Adrenal gland (tissue), 12 donors: ENCODE measurements around the gene MRPL32. TPM values are rescaled to one million over a fixed set of nuclear protein-coding genes. Genes with fewer than 3 reads are reported as not detected.

ENCODE experiments used
- DNase-seq, 7 donors: peaks; one replicate each; pipeline ENCODE4 v3.0.0-alpha.2; 2019 to 2020
- H3K27ac ChIP-seq, 5 donors: fragments of 200-600 bp; sonication (generic) in 4 of 5; 1 replicate in 3 of 5; 2 replicates in 2 of 5; pipeline versions ENCODE4 v1.5.1 to v1.8.0; 2016 to 2020; ENCODE audit warnings: mild to moderate bottlenecking in 1 of 5
- H3K27me3 ChIP-seq: fragments of 200-600 bp; 2 replicates; pipeline ENCODE4 v1.8.0; 2021
- H3K36me3 ChIP-seq, 2 donors: fragments of 200-600 bp; replicated peaks in 1 of 2; 1 replicate in 1 of 2; 2 replicates in 1 of 2; pipeline versions ENCODE4 v1.5.1 to v1.8.0; 2018 to 2022
- H3K4me1 ChIP-seq, 2 donors: fragments of 200-600 bp; replicated peaks in 1 of 2; 1 replicate in 1 of 2; 2 replicates in 1 of 2; pipeline versions ENCODE4 v1.5.1 to v1.8.0; 2018 to 2021
- H3K4me3 ChIP-seq, 4 donors: fragments of 200-600 bp; sonication (generic) in 3 of 4; one replicate each; pipeline ENCODE4 v1.5.1; 2016 to 2018
- H3K9me3 ChIP-seq, 3 donors: fragments of 200-600 bp; sonication (generic) in 1 of 3; replicated peaks in 1 of 3; 1 replicate in 2 of 3; 2 replicates in 1 of 3; pipeline versions ENCODE4 v1.5.1 to v1.8.0; 2016 to 2021
- CTCF ChIP-seq, 6 experiments: fragments of 450-650 bp in 4 of 6; fragments of 200-600 bp in 2 of 6; sonication (generic) in 1 of 6; IDR thresholded peaks; 1 replicate in 5 of 6; 2 replicates in 1 of 6; pipeline versions ENCODE4 v1.5.1 to v1.8.0; 2016 to 2021; ENCODE audit warnings: antibody characterized with exemption in 6 of 6, mild to moderate bottlenecking in 2 of 6, moderate library complexity in 1 of 6
- POLR2A ChIP-seq, 2 donors: fragments of 450-650 bp; IDR thresholded peaks; one replicate each; pipeline ENCODE4 v1.6.1; 2017; ENCODE audit warnings: antibody characterized with exemption in 2 of 2, mild to moderate bottlenecking in 2 of 2, moderate library complexity in 1 of 2
- WGBS, 4 donors: extraction: QIAGEN DNeasy Blood & Tissue Kit in 2 of 4; methylation state at CpG; one replicate each; pipeline versions ENCODE4 v1.1.5 to v1.1.7; 2013 to 2017; 5-methylcytosine and 5-hydroxymethylcytosine counted together
- intact Hi-C, 2 donors: fragments of 100-400 bp; cut with DNase I; formaldehyde crosslinking; loops; one replicate each; pipeline versions ENCODE4 v1.14.1 to v1.15.0; 2022 to 2023
- polyA plus RNA-seq, 3 donors: library from polyadenylated mRNA; stranded (reverse); fragments of 200-250 nt in 2 of 3; fragments of 350-450 nt in 1 of 3; fragmentation: Illumina TruSeq in 1 of 3; extraction: RNeasy Lipid Tissue Mini Kit (QIAGEN cat#74804) in 1 of 3; gene quantifications; one replicate each; pipeline ENCODE4 v1.2.3, GENCODE V29; 2013 to 2014
- total RNA-seq, 9 donors: library from RNA; depleted of rRNA in 4 of 9; stranded (reverse); fragments of >200 nt in 4 of 9; fragments of 120-200 nt in 1 of 9; fragmentation: NEBNext Ultra II Directional in 1 of 9; extraction: Animal tissue kit (Norgen Biotek cat#: 25700) in 1 of 9; gene quantifications; one replicate each; pipeline versions ENCODE4 v1.1.0 to v1.2.4, GENCODE V29; 2013 to 2023
- donor health status: healthy with polysubstance abuse.
- donor health status: Bipolar disorder and iron deficiency.
- donor health status: DM: yes; HTN: yes; CAD: no.
- donor health status: DM: no; HTN: no; CAD: no.
- donor health status: DM: no; HTN: no; CAD: no.
- donor health status: DM: yes; HTN: yes; CAD: no.

The MRPL32 gene
- total and polyA plus RNA-seq, 12 donors = 56.9 to 174 (median 73.4) TPM

DNA sequence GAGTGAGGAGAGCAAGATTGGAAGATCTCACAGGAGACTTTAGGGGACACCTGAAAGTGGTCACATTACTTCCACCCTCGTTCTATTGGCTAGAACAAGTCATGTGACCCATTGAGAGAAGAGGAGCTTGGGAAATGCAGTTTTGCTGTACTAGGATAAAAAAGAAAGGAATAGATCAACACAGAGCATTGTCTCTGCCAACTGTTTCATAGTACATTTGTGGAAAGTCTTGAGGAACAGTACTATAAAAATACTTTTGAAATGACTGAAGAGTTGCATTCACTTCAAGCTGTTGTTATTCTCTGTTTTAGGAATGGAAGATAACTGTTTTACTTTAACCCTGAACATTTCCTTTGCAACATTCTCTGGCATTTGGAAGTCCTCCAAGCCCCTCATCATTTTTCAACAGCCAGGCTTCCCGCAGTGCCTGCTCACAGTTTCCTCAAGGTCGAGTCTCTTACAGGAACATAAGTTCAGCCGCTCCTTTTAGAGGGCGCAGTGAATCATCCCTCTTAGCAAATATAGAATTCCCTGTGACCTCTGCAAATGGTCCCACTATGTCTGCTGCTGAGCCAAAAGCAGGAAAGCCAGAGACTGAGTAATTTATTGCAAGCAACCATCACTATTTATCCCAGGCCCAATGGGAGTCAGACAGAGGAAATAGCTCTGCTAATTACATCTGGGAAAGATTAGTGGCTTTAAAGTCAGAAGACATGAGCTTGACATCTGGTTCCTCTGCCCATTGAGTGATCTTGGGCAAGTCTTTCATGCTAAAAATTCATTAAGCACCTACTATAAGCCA is 40.7 kb downstream of the MRPL32 start:
- H3K4me1 ChIP-seq = peaks cover 13 to 24% of the 10 kb centered on the region in 2 donors
- no peaks in the 10 kb centered on the region for H3K27me3 ChIP-seq
- H3K9me3 ChIP-seq = no peaks in the 10 kb centered on the region
- no peak for TF ChIP-seq CTCF (IDR thresholded peaks at IDR 0.05)
- no peak for TF ChIP-seq POLR2A (IDR thresholded peaks at IDR 0.05)
- peak overlapping the region; percentile 53 to 83 (median 68) for H3K27ac ChIP-seq
- H3K4me3 ChIP-seq = no peak overlapping the region
- H3K36me3 ChIP-seq = no peaks in the 10 kb centered on the region
- intact Hi-C loops = no loop called here
- 16 to 27% (median 20%) methylated on average over 5 of the region's 5 CpGs for WGBS, 4 donors
- DNase-seq = peak; percentile 75 to 93 (median 92)

DNA sequence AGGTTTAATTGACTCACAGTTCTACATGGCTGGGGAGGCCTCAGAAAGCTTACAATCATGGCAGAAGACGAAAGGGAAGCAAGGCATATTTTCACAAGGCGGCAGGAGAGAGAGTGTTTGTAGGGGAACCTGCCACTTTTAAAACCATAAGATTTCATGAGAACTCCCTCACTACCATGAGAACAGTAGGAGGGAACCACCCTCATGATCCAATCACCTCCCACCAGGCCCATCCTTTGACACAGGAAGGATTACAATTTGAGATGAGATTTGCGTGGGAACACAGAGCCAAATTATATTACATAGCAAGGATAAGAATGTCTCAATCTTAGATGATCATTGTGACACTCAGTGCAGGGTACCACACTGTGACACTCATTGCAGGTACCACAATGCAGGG is 44.2 kb downstream of the MRPL32 start:
- H3K27me3 ChIP-seq = no peaks in the 10 kb centered on the region
- H3K9me3 ChIP-seq = no peaks in the 10 kb centered on the region
- no peaks in the 10 kb centered on the region for H3K36me3 ChIP-seq
- TF ChIP-seq CTCF (IDR thresholded peaks at IDR 0.05) (no peak), POLR2A (IDR thresholded peaks at IDR 0.05) (no peak)
- no peak overlapping the region for H3K4me3 ChIP-seq
- no peak for DNase-seq
- no peak overlapping the region for H3K27ac ChIP-seq
- H3K4me1 ChIP-seq = peaks cover 13 to 29% of the 10 kb centered on the region in 2 donors
- intact Hi-C loops = no loop called here
- WGBS, 4 donors = 93 to 98% (median 95%) methylated on average over 3 of the region's 3 CpGs

DNA sequence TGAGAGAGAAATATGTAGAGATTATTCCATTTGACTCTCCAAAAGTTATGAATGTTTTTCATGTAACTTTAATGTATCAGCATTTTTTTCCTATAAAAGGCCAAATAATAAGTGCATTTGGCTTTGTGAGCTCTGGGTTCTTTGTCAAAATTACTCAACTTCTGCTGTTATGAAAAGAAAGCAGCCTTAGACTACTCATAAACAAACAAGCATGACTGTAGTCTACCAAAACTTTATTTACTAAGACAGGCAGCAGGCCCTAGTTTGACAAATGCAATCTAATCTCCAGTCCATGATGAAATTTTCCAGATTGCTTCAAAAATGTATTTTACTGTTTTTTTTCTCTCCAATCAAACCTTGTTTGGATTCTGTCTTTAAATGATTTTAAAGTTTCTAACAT is 46.3 kb downstream of the MRPL32 start:
- Histone ChIP-seq H3K9me3 (no peaks in the 10 kb centered on the region), H3K4me1 (peaks cover 2 to 13% of the 10 kb centered on the region in 2 donors), H3K4me3 (no peak overlapping the region), H3K27me3 (no peaks in the 10 kb centered on the region), H3K36me3 (no peaks in the 10 kb centered on the region), H3K27ac (no peak overlapping the region)
- intact Hi-C loops = no loop called here
- TF ChIP-seq CTCF (IDR thresholded peaks at IDR 0.05) (no peak), POLR2A (IDR thresholded peaks at IDR 0.05) (no peak)
- DNase-seq = no peak

- DNase-seq = no peak
- Histone ChIP-seq H3K36me3 (no peaks in the 10 kb centered on the region), H3K27ac (no peak overlapping the region), H3K4me1 (peaks cover 0 to 5% of the 10 kb centered on the region in 2 donors), H3K9me3 (no peaks in the 10 kb centered on the region), H3K4me3 (no peak overlapping the region), H3K27me3 (no peaks in the 10 kb centered on the region)
- TF ChIP-seq POLR2A (IDR thresholded peaks at IDR 0.05) (no peak), CTCF (IDR thresholded peaks at IDR 0.05) (no peak)
- intact Hi-C loops = no loop called here
- 50 to 95% (median 78%) methylated on average over 2 of the region's 2 CpGs for WGBS, 4 donors
These were observed 47.9 kb downstream of the MRPL32 start for GRCh38 chr7:42980084-42980483.
